Measurements from ENCODE around the gene NIPAL4. TPM values are rescaled to one million over a fixed set of nuclear protein-coding genes. Genes with fewer than 3 reads are reported as not detected.
"Not testable (repeated sequence)": the region's sequence is repeated elsewhere in the genome, so short reads cannot be mapped to it uniquely, and the experiment has no call there.

NIPAL4 gene
- total RNA-seq (2021; ENCODE audit: unreplicated experiment) (not detected), Bru-seq, nascent RNA (not detected), BruChase-seq, experiment 1, labeled RNA remaining after a 2-hour chase (not detected), BruChase-seq, experiment 2, labeled RNA remaining after a 6-hour chase (not detected)
- polyA plus RNA-seq (2012; ENCODE audit: insufficient read length), result not detected
- long read RNA-seq, result 0 reads

DNA sequence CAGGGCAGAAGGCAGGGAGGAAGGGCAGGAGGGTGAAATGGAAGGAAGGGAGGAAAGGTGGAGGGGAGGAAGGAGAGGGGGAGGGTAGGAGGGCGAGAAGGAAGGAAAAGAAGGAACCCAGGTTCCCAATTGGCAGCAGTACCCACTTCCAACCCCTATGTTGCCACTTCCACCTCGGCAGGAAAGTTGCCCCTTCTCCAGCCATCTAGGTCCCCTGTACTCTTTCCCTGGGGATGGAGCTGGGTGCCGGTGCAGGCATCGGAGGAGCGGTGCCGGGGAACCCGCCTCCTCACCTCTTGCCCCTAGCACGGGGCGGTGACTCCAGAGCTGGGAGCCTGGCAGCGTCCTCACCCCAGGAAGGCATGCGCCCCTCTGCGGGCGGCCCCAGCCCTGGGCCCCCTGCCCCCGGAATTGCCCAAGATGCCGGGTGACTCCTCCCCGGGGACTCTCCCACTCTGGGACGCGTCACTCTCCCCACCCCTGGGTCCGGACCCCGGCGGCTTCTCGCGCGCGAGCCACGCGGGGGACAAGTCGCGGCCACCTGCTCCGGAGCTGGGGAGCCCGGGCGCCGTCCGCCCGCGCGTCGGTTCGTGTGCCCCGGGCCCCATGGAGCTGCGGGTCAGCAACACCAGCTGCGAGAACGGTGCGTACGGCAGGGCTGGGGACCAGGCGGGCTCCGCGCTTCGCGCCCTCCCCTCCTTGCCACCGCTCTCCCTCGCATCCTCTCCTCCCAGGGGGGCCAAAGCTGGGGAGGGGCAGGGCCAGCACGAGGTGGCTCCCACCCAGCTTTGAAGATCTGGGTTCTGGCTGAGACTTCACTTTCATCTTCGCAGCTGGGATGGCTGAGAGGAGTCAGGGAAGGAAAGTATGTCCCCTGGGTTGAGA lies at the start of gene NIPAL4:
Gene NIPAL4 (plus strand): TSS at position 499 of the 885 bp plus-strand sequence. CDS start 108 bp downstream, at position 607.
- intact Hi-C loops (cut with micrococcal nuclease; ENCODE audit: unreplicated experiment) (no loop called here), in situ Hi-C loops (cut with HindIII; ENCODE audit: low pct_unique_long_range_greater_than_20kb, low sequenced_read_pairs) (no loop called here)
- no peak for TF ChIP-seq SIN3A (IDR thresholded peaks at IDR 0.05; ENCODE audit: borderline replicate concordance, insufficient read depth, low read depth, low read length)
- BruUV-seq (replicated peaks), result no TSS peak
- Histone ChIP-seq H3K9me3 (ENCODE audit: control insufficient read depth, insufficient read depth, low read depth, low read length) (no peaks in the 10 kb centered on the region), H3K27ac (ENCODE audit: low read length) (no peak within 1 kb of the TSS), H3K36me3 (ENCODE audit: control insufficient read depth, insufficient read depth, low read length) (no peaks in the 10 kb centered on the region; the same call in 1 of the 2 replicates), H3K4me3 (ENCODE audit: low read depth in 2 of 2, low read length in 2 of 2) (peak within 1 kb of the TSS; percentile 37 to 42), H3K4me1 (ENCODE audit: control insufficient read depth, insufficient read depth, low read length) (no peaks in the 10 kb centered on the region), H3K27me3 (ENCODE audit: control insufficient read depth, insufficient read depth, low read length) (peaks cover 18% of the 10 kb centered on the region)
- POLR2A ChIA-PET, result no interaction called here
- CTCF ChIA-PET, result interaction anchor here (0.5 to 1.2 kb wide), 2 partner anchors 12 to 16 kb away, joined by 3 read pairs; no protein-coding TSS in a partner anchor
- ATAC-seq, result peak; percentile 64
- no peak for DNase-seq (ENCODE audit: low read depth, low spot score)

DNA sequence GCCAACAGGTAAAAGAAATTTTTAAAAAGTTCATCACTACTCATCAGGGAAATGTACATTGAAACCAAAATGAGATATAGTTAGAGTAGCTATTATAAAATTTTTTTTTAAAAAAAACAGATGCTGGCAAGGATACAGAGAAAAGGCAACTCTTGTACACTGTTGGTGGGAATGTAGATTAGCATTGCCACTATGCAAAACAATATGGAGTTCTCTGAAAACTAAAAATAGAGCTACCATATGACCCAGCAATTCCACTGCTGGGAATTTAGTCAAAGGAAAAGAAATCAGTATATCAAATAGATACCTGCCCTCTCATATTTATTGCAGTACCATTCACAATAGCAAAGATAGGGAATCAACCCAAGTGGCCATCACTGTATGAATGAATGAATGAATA lies 44.2 kb upstream of the NIPAL4 start:
- DNase-seq (ENCODE audit: low read depth, low spot score) (no peak), ATAC-seq (no peak)
- H3K27me3 ChIP-seq (ENCODE audit: control insufficient read depth, insufficient read depth, low read length), result no peaks in the 10 kb centered on the region
- POLR2A ChIA-PET, result no interaction called here
- no peaks in the 10 kb centered on the region for H3K4me1 ChIP-seq (ENCODE audit: control insufficient read depth, insufficient read depth, low read length)
- no peak overlapping the region for H3K4me3 ChIP-seq (ENCODE audit: low read depth in 2 of 2, low read length in 2 of 2)
- CTCF ChIA-PET, result no interaction called here
- in situ Hi-C loops (cut with HindIII; ENCODE audit: low pct_unique_long_range_greater_than_20kb, low sequenced_read_pairs), result no loop called here
- no peak overlapping the region for H3K27ac ChIP-seq (ENCODE audit: low read length)
- no TSS peak for BruUV-seq (replicated peaks)
- intact Hi-C loops (cut with micrococcal nuclease; ENCODE audit: unreplicated experiment), result no loop called here
- no peak for TF ChIP-seq TCF7L2 (IDR thresholded peaks at IDR 0.05; ENCODE audit: low read depth, low read length)
- TF ChIP-seq CTCF (IDR thresholded peaks at IDR 0.05), result no peak
- no peak for TF ChIP-seq POLR2AphosphoS5 (IDR thresholded peaks at IDR 0.05; ENCODE audit: low read depth, low read length)
- TF ChIP-seq REST (IDR thresholded peaks at IDR 0.05; ENCODE audit: insufficient read depth in 1 of 2, low read depth in 2 of 2, low read length in 1 of 2), result no peak
- no peak for TF ChIP-seq SIN3A (IDR thresholded peaks at IDR 0.05; ENCODE audit: borderline replicate concordance, insufficient read depth, low read depth, low read length)
- H3K9me3 ChIP-seq (ENCODE audit: control insufficient read depth, insufficient read depth, low read depth, low read length), result no peaks in the 10 kb centered on the region
- H3K36me3 ChIP-seq (ENCODE audit: control insufficient read depth, insufficient read depth, low read length), result no peaks in the 10 kb centered on the region

DNA sequence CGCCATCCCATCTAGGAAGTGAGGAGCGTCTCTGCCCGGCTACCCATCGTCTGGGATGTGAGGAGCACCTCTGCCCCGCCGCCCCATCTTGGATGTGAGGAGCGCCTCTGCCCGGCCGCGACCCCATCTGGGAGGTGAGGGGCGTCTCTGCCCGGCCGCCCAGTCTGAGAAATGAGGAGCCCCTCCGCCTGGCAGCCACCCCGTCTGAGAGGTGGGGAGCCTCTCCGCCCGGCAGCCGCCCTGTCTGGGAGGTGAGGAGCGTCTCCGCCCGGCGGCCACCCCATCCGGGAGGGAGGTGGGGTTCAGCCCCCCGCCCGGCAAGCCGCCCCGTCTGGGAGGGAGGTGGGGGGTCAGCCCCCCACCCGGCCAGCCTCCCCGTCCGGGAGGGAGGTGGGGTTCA lies 40.5 kb upstream of the NIPAL4 start:
- in situ Hi-C loops (cut with HindIII; ENCODE audit: low pct_unique_long_range_greater_than_20kb, low sequenced_read_pairs); DNase-seq (ENCODE audit: low read depth, low spot score); H3K4me3 ChIP-seq (ENCODE audit: low read depth in 2 of 2, low read length in 2 of 2); H3K36me3 ChIP-seq (ENCODE audit: control insufficient read depth, insufficient read depth, low read length); H3K4me1 ChIP-seq (ENCODE audit: control insufficient read depth, insufficient read depth, low read length); POLR2A ChIA-PET; BruUV-seq (replicated peaks); H3K9me3 ChIP-seq (ENCODE audit: control insufficient read depth, insufficient read depth, low read depth, low read length); ATAC-seq; H3K27me3 ChIP-seq (ENCODE audit: control insufficient read depth, insufficient read depth, low read length); intact Hi-C loops (cut with micrococcal nuclease; ENCODE audit: unreplicated experiment); CTCF ChIA-PET; H3K27ac ChIP-seq (ENCODE audit: low read length): not testable (repeated sequence)

DNA sequence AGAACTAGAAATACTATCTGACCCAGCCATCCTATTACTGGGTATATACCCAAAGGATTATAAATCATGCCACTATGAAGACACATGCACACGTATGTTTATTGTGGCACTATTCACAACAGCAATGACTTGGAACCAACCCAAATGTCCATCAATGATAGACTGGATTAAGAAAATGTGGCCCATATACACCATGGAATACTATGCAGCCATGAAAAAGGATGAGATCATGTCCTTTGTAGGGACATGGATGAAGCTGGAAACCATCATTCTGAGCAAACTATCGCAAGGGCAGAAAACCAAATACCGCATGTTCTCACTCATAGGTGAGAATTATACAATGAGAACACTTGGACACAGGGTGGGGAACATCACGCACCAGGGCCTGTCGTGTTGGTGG lies 30.1 kb upstream of the NIPAL4 start:
- H3K27ac ChIP-seq (ENCODE audit: low read length); BruUV-seq (replicated peaks); DNase-seq (ENCODE audit: low read depth, low spot score); H3K9me3 ChIP-seq (ENCODE audit: control insufficient read depth, insufficient read depth, low read depth, low read length); H3K36me3 ChIP-seq (ENCODE audit: control insufficient read depth, insufficient read depth, low read length); POLR2A ChIA-PET; in situ Hi-C loops (cut with HindIII; ENCODE audit: low pct_unique_long_range_greater_than_20kb, low sequenced_read_pairs); H3K4me1 ChIP-seq (ENCODE audit: control insufficient read depth, insufficient read depth, low read length); H3K27me3 ChIP-seq (ENCODE audit: control insufficient read depth, insufficient read depth, low read length); H3K4me3 ChIP-seq (ENCODE audit: low read depth in 2 of 2, low read length in 2 of 2); ATAC-seq; CTCF ChIA-PET: not testable (repeated sequence)
- intact Hi-C loops (cut with micrococcal nuclease; ENCODE audit: unreplicated experiment), result loop anchor here (2.0 to 10.0 kb wide), 2 partner anchors 47 to 285 kb away; no protein-coding TSS in a partner anchor
